A549 (cell line): ENCODE data around the gene PJVK. TPM values are rescaled to one million over a fixed set of nuclear protein-coding genes. Genes with fewer than 3 reads are reported as not detected.

Source experiments
- ATAC-seq, 2 experiments: fragments of 200-7000 bp in 1 of 2; fragments of >200 bp in 1 of 2; cut with Nextera tagmentation in 1 of 2; cut with Tn5 transposase in 1 of 2; 3 replicates each; pipeline versions ENCODE4 v1.8.0 to v1.9.1; 2018 to 2020; ENCODE audit warnings: mild to moderate bottlenecking in 1 of 2, moderate library complexity in 1 of 2
- CTCF ChIA-PET: fragments of 300-600 bp; sonication (Branson Sonifier 250); formaldehyde crosslinking; extraction: SDS; loops from one replicate; lab custom pipeline; 2021; ENCODE audit warnings: antibody characterized with exemption, inconsistent platforms; lab: Yijun Ruan, JAX
- POLR2A ChIA-PET: fragments of 350-600 bp; formaldehyde crosslinking; extraction: SDS; loops from one replicate; lab custom pipeline; 2021; ENCODE audit warnings: antibody characterized with exemption, inconsistent platforms; lab: Yijun Ruan, JAX
- DNase-seq, 2 experiments: peaks; one replicate each; pipeline versions ENCODE4 v3.0.0 to v3.0.0-alpha.2; 2011 to 2016; ENCODE audit warnings: low read depth in 1 of 2, low spot score in 1 of 2
- FAIRE-seq: peaks from 2 replicates; lab custom pipeline; 2011; peaks lifted over from hg19 to GRCh38; lab: Jason Lieb, UNC
- H3K27ac ChIP-seq, 2 experiments: fragments of >200 bp; sonication (Bioruptor Twin); formaldehyde crosslinking; 3 replicates each; pipeline ENCODE4 v1.5.1; 2016 to 2017
- H3K4me1 ChIP-seq: fragments of >200 bp; sonication (Bioruptor Twin); formaldehyde crosslinking; 3 replicates; pipeline ENCODE4 v1.6.1; 2016
- H3K4me2 ChIP-seq: fragments of >200 bp; sonication (Bioruptor Twin); formaldehyde crosslinking; 3 replicates; pipeline ENCODE4 v1.6.1; 2016
- H3K4me3 ChIP-seq: fragments of >200 bp; sonication (Bioruptor Twin); formaldehyde crosslinking; 3 replicates; pipeline ENCODE4 v1.5.1; 2016
- H3K9me3 ChIP-seq: fragments of >200 bp; sonication (Bioruptor Twin); formaldehyde crosslinking; 3 replicates; pipeline ENCODE4 v1.6.1; 2016
- CEBPB ChIP-seq, 2 experiments: fragments of >200 bp in 1 of 2; sonication (Bioruptor Twin) in 1 of 2; formaldehyde crosslinking in 1 of 2; IDR thresholded peaks; 2 replicates each; pipeline ENCODE4 v1.6.1; 2012 to 2016
- EHF ChIP-seq: fragments of 250-450 bp; sonication (Bioruptor Pico); IDR thresholded peaks from 2 replicates; pipeline ENCODE4 v1.5.0; 2020; ENCODE audit warnings: mild to moderate bottlenecking
- EP300 ChIP-seq, 2 experiments: fragments of >200 bp; sonication (Bioruptor Twin); formaldehyde crosslinking; IDR thresholded peaks; 2 replicates in 1 of 2; 3 replicates in 1 of 2; pipeline ENCODE4 v1.6.1; 2016 to 2017
- FOSB ChIP-seq: fragments of 250-450 bp; sonication (Bioruptor Pico); IDR thresholded peaks from 2 replicates; pipeline ENCODE4 v1.5.0; 2020; ENCODE audit warnings: mild to moderate bottlenecking, moderate library complexity
- FOSL2 ChIP-seq, 2 experiments: fragments of 450-650 bp in 1 of 2; fragments of >200 bp in 1 of 2; sonication (Bioruptor Twin) in 1 of 2; formaldehyde crosslinking; IDR thresholded peaks; 2 replicates each; pipeline versions ENCODE4 v1.5.0 to v1.6.1; 2016 to 2020; ENCODE audit warnings: mild to moderate bottlenecking in 1 of 2, moderate library complexity in 1 of 2
- GATA3 ChIP-seq: IDR thresholded peaks from 2 replicates; pipeline ENCODE4 v1.6.1; 2012; ENCODE audit warnings: borderline replicate concordance
- HEYL ChIP-seq: fragments of 250-450 bp; sonication (Bioruptor Pico); IDR thresholded peaks from 2 replicates; pipeline ENCODE4 v1.8.0; 2021; ENCODE audit warnings: mild to moderate bottlenecking, moderate library complexity
- HOXA7 ChIP-seq: fragments of 250-450 bp; sonication (Bioruptor Pico); IDR thresholded peaks from 2 replicates; pipeline ENCODE4 v1.5.0; 2020; ENCODE audit warnings: mild to moderate bottlenecking, moderate library complexity
- JUN ChIP-seq, 2 experiments: fragments of >200 bp; sonication (Bioruptor Twin); formaldehyde crosslinking; IDR thresholded peaks; 2 replicates in 1 of 2; 3 replicates in 1 of 2; pipeline ENCODE4 v1.6.1; 2016 to 2017
- MAFK ChIP-seq: fragments of 450-650 bp; IDR thresholded peaks from 2 replicates; pipeline ENCODE4 v1.6.1; 2014; ENCODE audit not compliant: partially characterized antibody
- MAZ ChIP-seq: fragments of 150-350 bp; IDR thresholded peaks from 2 replicates; pipeline ENCODE4 v1.6.1; 2014; ENCODE audit warnings: antibody characterized with exemption, low read depth, low read length, borderline replicate concordance
- NPAS2 ChIP-seq: fragments of 250-450 bp; sonication (Bioruptor Pico); IDR thresholded peaks from 2 replicates; pipeline ENCODE4 v1.8.0; 2022; ENCODE audit warnings: mild to moderate bottlenecking, moderate library complexity, borderline replicate concordance
- PHF8 ChIP-seq: fragments of 200-600 bp; sonication (generic); IDR thresholded peaks from 2 replicates; pipeline ENCODE4 v1.6.1; 2016; ENCODE audit warnings: low read depth, mild to moderate bottlenecking, antibody characterized with exemption, moderate library complexity, borderline replicate concordance
- POLR2AphosphoS2 ChIP-seq: conservative IDR thresholded peaks from 2 replicates; pipeline ENCODE4 v1.6.1; 2012; ENCODE audit warnings: low read length, improper control_type of control experiment, inconsistent platforms
- RFX5 ChIP-seq: fragments of 450-650 bp; IDR thresholded peaks from 2 replicates; pipeline ENCODE4 v1.7.1; 2014; ENCODE audit warnings: antibody characterized with exemption, mild to moderate bottlenecking, moderate library complexity
- SMC3 ChIP-seq: fragments of >200 bp; sonication (Bioruptor Twin); formaldehyde crosslinking; IDR thresholded peaks from 3 replicates; pipeline ENCODE4 v1.6.1; 2018; ENCODE audit warnings: inconsistent platforms
- SREBF2 ChIP-seq: fragments of 450-650 bp; IDR thresholded peaks from 2 replicates; pipeline ENCODE4 v1.6.1; 2014; ENCODE audit warnings: mild to moderate bottlenecking, moderate library complexity
- ZC3H11A ChIP-seq: fragments of 450-650 bp; IDR thresholded peaks from 2 replicates; pipeline ENCODE4 v1.6.1; 2014; ENCODE audit warnings: antibody characterized with exemption, mild to moderate bottlenecking
- WGBS: methylation state at CpG from one replicate; pipeline ENCODE4 v1.1.6; 2017; ENCODE audit errors: missing lambda C conversion rate; 5-methylcytosine and 5-hydroxymethylcytosine counted together
- polyA plus RNA-seq, 4 experiments: library from polyadenylated mRNA; depleted of rRNA in 3 of 4; stranded (reverse); fragments of >200 nt; fragmentation: RNase III in 1 of 4; extraction: RNeasy Plus Mini Kit Qiagen cat#74134 plus additional on column Dnase treatment in 1 of 4; gene quantifications; 2 replicates in 3 of 4; 3 replicates in 1 of 4; pipeline ENCODE4 v1.2.3, GENCODE V29; 2011 to 2017
- TF ChIP-seq, protein P1 (sequence below): fragments of >200 bp; sonication (Bioruptor Twin); formaldehyde crosslinking; IDR thresholded peaks from 2 replicates; pipeline ENCODE4 v1.6.1; 2016
- TF ChIP-seq, protein P2 (sequence below): fragments of >200 bp; sonication (Bioruptor Twin); formaldehyde crosslinking; IDR thresholded peaks from 3 replicates; pipeline ENCODE4 v1.6.1; 2016
- TF ChIP-seq, protein P3 (sequence below): fragments of 250-450 bp; sonication (Bioruptor Pico); IDR thresholded peaks from 2 replicates; pipeline ENCODE4 v1.5.0; 2021; ENCODE audit warnings: mild to moderate bottlenecking, moderate library complexity, borderline replicate concordance
- TF ChIP-seq, protein P4 (sequence below): fragments of 200-600 bp; sonication (generic); IDR thresholded peaks from 2 replicates; pipeline ENCODE4 v1.6.1; 2016; ENCODE audit warnings: antibody characterized with exemption, mild to moderate bottlenecking, moderate library complexity
- TF ChIP-seq, protein P5 (sequence below): IDR thresholded peaks from 2 replicates; pipeline ENCODE4 v1.6.1; 2012; ENCODE audit warnings: low read depth, borderline replicate concordance
- TF ChIP-seq, protein P6 (sequence below): IDR thresholded peaks from 2 replicates; pipeline ENCODE4 v1.6.1; 2012

PJVK gene
- polyA plus RNA-seq, 2 of the 4 experiments (the other 2 are of a cell fraction) = 3.6 to 10.1 TPM

DNA sequence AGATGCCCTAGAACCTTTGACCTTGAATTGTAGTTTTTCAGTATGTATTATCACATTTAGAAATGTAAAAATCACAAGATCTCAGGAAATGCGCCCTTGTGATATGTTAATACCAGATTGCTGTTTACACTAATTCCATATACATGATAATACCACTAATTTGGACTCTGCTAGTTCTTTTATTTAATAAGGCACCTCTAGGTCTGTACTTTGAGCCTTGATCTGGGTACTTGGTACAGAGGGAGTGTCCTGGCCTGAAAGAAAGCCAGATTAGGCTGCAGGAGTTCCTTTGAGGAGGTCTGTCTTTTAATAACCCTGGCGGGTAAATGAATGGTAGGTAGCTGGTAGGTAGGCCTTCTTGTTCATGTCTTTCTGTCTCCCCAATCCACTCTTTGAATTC is 55.3 kb downstream of the PJVK start:
- CTCF ChIA-PET = no interaction called here
- DNase-seq (no peak), ATAC-seq (no peak), FAIRE-seq (no peak)
- H3K4me2 ChIP-seq = no peak overlapping the region
- TF ChIP-seq GATA3 = no peak
- no peak for TF ChIP-seq EP300 (IDR thresholded peaks at IDR 0.05)
- TF ChIP-seq HEYL (CRISPR knock-in tag) = no peak
- TF ChIP-seq, protein P1, sequence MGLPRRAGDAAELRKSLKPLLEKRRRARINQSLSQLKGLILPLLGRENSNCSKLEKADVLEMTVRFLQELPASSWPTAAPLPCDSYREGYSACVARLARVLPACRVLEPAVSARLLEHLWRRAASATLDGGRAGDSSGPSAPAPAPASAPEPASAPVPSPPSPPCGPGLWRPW = no peak
- no peak for TF ChIP-seq SMC3
- TF ChIP-seq, protein P2, sequence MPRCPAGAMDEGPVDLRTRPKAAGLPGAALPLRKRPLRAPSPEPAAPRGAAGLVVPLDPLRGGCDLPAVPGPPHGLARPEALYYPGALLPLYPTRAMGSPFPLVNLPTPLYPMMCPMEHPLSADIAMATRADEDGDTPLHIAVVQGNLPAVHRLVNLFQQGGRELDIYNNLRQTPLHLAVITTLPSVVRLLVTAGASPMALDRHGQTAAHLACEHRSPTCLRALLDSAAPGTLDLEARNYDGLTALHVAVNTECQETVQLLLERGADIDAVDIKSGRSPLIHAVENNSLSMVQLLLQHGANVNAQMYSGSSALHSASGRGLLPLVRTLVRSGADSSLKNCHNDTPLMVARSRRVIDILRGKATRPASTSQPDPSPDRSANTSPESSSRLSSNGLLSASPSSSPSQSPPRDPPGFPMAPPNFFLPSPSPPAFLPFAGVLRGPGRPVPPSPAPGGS = no peak
- no peak for TF ChIP-seq HOXA7 (CRISPR knock-in tag)
- TF ChIP-seq FOSB (CRISPR knock-in tag) = no peak
- TF ChIP-seq SREBF2 = no peak
- no peak for TF ChIP-seq PHF8
- no peak for TF ChIP-seq FOSL2 (IDR thresholded peaks at IDR 0.05)
- no peak for TF ChIP-seq FOSL2 (CRISPR knock-in tag; IDR thresholded peaks at IDR 0.05)
- H3K4me1 ChIP-seq = no peaks in the 10 kb centered on the region
- H3K27ac ChIP-seq = no peak overlapping the region
- no peaks in the 10 kb centered on the region for H3K9me3 ChIP-seq
- POLR2A ChIA-PET = no interaction called here
- 98% methylated on average over 2 of the region's 2 CpGs for WGBS
- H3K4me3 ChIP-seq = no peak overlapping the region

DNA sequence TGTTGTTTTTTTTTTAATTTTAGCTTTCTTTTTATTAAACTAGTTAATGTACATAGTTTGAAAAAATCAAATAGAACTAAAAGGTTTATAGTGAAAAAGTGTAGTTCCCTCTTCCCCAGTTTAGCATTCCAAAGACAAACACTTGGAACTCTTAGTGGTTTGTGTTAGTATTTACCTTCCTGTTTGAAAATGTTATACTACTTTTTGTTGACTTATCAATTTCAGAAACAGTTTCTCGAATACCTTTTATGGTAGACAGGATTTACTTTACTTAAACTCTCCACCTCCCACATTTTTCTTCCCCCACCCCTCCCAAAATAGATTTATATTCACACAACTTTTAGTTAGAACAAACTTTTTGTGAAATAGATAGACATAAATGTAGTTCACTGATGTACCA is 55.8 kb downstream of the PJVK start:
- DNase-seq (no peak), ATAC-seq (no peak), FAIRE-seq (no peak)
- CTCF ChIA-PET = interaction anchor here (0.8 kb wide), 1 partner anchor 12 kb away, joined by 5 read pairs; no protein-coding TSS in a partner anchor
- H3K9me3 ChIP-seq = no peaks in the 10 kb centered on the region
- H3K4me1 ChIP-seq = no peaks in the 10 kb centered on the region
- POLR2A ChIA-PET = no interaction called here
- no peak for TF ChIP-seq POLR2AphosphoS2
- TF ChIP-seq MAFK = no peak
- TF ChIP-seq HEYL (CRISPR knock-in tag) = no peak
- no peak for TF ChIP-seq RFX5
- TF ChIP-seq, protein P3, sequence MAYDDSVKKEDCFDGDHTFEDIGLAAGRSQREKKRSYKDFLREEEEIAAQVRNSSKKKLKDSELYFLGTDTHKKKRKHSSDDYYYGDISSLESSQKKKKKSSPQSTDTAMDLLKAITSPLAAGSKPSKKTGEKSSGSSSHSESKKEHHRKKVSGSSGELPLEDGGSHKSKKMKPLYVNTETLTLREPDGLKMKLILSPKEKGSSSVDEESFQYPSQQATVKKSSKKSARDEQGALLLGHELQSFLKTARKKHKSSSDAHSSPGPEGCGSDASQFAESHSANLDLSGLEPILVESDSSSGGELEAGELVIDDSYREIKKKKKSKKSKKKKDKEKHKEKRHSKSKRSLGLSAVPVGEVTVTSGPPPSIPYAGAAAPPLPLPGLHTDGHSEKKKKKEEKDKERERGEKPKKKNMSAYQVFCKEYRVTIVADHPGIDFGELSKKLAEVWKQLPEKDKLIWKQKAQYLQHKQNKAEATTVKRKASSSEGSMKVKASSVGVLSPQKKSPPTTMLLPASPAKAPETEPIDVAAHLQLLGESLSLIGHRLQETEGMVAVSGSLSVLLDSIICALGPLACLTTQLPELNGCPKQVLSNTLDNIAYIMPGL (CRISPR knock-in tag) = no peak
- no peak for TF ChIP-seq NPAS2 (CRISPR knock-in tag)
- TF ChIP-seq ZC3H11A = no peak
- TF ChIP-seq, protein P4, sequence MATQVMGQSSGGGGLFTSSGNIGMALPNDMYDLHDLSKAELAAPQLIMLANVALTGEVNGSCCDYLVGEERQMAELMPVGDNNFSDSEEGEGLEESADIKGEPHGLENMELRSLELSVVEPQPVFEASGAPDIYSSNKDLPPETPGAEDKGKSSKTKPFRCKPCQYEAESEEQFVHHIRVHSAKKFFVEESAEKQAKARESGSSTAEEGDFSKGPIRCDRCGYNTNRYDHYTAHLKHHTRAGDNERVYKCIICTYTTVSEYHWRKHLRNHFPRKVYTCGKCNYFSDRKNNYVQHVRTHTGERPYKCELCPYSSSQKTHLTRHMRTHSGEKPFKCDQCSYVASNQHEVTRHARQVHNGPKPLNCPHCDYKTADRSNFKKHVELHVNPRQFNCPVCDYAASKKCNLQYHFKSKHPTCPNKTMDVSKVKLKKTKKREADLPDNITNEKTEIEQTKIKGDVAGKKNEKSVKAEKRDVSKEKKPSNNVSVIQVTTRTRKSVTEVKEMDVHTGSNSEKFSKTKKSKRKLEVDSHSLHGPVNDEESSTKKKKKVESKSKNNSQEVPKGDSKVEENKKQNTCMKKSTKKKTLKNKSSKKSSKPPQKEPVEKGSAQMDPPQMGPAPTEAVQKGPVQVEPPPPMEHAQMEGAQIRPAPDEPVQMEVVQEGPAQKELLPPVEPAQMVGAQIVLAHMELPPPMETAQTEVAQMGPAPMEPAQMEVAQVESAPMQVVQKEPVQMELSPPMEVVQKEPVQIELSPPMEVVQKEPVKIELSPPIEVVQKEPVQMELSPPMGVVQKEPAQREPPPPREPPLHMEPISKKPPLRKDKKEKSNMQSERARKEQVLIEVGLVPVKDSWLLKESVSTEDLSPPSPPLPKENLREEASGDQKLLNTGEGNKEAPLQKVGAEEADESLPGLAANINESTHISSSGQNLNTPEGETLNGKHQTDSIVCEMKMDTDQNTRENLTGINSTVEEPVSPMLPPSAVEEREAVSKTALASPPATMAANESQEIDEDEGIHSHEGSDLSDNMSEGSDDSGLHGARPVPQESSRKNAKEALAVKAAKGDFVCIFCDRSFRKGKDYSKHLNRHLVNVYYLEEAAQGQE = no peak
- TF ChIP-seq, protein P5, sequence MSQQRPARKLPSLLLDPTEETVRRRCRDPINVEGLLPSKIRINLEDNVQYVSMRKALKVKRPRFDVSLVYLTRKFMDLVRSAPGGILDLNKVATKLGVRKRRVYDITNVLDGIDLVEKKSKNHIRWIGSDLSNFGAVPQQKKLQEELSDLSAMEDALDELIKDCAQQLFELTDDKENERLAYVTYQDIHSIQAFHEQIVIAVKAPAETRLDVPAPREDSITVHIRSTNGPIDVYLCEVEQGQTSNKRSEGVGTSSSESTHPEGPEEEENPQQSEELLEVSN = no peak
- TF ChIP-seq JUN (IDR thresholded peaks at IDR 0.05) = no peak
- TF ChIP-seq SMC3 = no peak
- no peak for TF ChIP-seq GATA3
- TF ChIP-seq, protein P6, sequence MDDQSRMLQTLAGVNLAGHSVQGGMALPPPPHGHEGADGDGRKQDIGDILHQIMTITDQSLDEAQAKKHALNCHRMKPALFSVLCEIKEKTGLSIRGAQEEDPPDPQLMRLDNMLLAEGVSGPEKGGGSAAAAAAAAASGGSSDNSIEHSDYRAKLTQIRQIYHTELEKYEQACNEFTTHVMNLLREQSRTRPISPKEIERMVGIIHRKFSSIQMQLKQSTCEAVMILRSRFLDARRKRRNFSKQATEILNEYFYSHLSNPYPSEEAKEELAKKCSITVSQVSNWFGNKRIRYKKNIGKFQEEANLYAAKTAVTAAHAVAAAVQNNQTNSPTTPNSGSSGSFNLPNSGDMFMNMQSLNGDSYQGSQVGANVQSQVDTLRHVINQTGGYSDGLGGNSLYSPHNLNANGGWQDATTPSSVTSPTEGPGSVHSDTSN = no peak
- TF ChIP-seq CEBPB (IDR thresholded peaks at IDR 0.05) = no peak
- TF ChIP-seq MAZ = no peak
- TF ChIP-seq EHF (CRISPR knock-in tag) = no peak
- no peak for TF ChIP-seq EP300 (IDR thresholded peaks at IDR 0.05)
- no peak for TF ChIP-seq PHF8
- 71% methylated on average over 1 of the region's 1 CpG for WGBS
- no peak overlapping the region for H3K27ac ChIP-seq
- no peak overlapping the region for H3K4me3 ChIP-seq
- no peak overlapping the region for H3K4me2 ChIP-seq
